SKM-1 treated with dmso at 0.1 percent for 144 hours (cell line): Measurements from ENCODE around the gene ROPN1B.

Experiments
- DNase-seq: peaks from one replicate; lab custom pipeline; 2025; ENCODE audit not compliant: unreplicated experiment; lab: John Stamatoyannopoulos, UW

ROPN1B gene

GRCh38 chr3:126026761-126027160 lies 57.8 kb downstream of the ROPN1B start:
- DNase-seq: no peak

- no peak for DNase-seq
Observed at GRCh38 chr3:126028096-126028495, 59.1 kb downstream of the ROPN1B start.

GRCh38 chr3:126029241-126029640 lies 60.3 kb downstream of the ROPN1B start:
- DNase-seq: no peak

GRCh38 chr3:126030455-126030854 lies 61.5 kb downstream of the ROPN1B start:
- no peak for DNase-seq

- no peak for DNase-seq
Observed at GRCh38 chr3:126031981-126032471, 63.0 kb downstream of the ROPN1B start.
